Measurements from ENCODE around the gene CYP27B1. TPM values are rescaled to one million over a fixed set of nuclear protein-coding genes. Genes with fewer than 3 reads are reported as not detected.

CYP27B1 gene
- total RNA-seq, 4 donors from 2014 or later, result 0.40 to 2.5 (median 2.3) TPM; not detected in 1

GRCh38 chr12:57753756-57754337 lies 13.0 kb downstream of the CYP27B1 start:
- intact Hi-C loops (cut with DNase I; ENCODE audit: low total_unique reads) (no loop called here), in situ Hi-C loops (cut with MboI; ENCODE audit: low pct_ligation_motif_present in 1 of 4, low pct_unique_long_range_greater_than_20kb in 1 of 4, low sequenced_read_pairs in 3 of 4) (no loop called here)
- no peak overlapping the region for H3K4me3 ChIP-seq
- DNase-seq, result no peak
- no peaks in the 10 kb centered on the region for H3K27me3 ChIP-seq
- H3K4me1 ChIP-seq, result peaks cover 12 to 46% (median 39%) of the 10 kb centered on the region in 4 donors
- TF ChIP-seq POLR2AphosphoS5 (IDR thresholded peaks at IDR 0.05) (no peak), CTCF (IDR thresholded peaks at IDR 0.05) (no peak), POLR2A (IDR thresholded peaks at IDR 0.05) (no peak), EP300 (IDR thresholded peaks at IDR 0.05; ENCODE audit: low read depth) (no peak)
- WGBS, 2 donors (ENCODE audit: low coverage in 1 of 2), result 14 to 38% methylated on average over 1 of the region's 1 CpG
- peaks cover 0 to 5% (median 2%) of the 10 kb centered on the region in 4 donors for H3K36me3 ChIP-seq
- peak overlapping the region; percentile 83 to 89 (median 85) for H3K27ac ChIP-seq
- no peaks in the 10 kb centered on the region for H3K9me3 ChIP-seq

DNA sequence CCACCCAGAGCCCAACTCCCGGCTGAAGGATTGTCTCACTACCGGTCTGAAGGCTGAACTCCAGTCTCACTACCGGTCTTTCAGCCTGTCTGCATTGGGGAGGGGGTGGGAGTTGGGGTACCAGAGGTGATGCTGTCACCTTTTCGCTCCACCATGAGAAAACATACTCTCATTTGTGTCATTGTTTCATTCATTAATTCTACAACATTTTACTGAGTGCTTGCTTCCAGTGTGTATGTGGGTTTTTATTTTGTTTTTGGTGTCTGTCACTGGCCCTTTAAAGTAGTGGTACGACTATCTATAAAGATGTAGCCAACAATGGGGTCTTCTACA lies 14.2 kb downstream of the CYP27B1 start:
- Histone ChIP-seq H3K36me3 (peaks cover 0 to 15% (median 4%) of the 10 kb centered on the region in 4 donors), H3K9me3 (no peaks in the 10 kb centered on the region), H3K27me3 (no peaks in the 10 kb centered on the region), H3K4me1 (peaks cover 12 to 46% (median 39%) of the 10 kb centered on the region in 4 donors), H3K4me3 (peak overlapping the region in 2 of 4 donors; percentile 57 to 58), H3K27ac (peak overlapping the region; percentile 61 to 86 (median 80))
- TF ChIP-seq POLR2A (IDR thresholded peaks at IDR 0.05), result no peak
- no peak for TF ChIP-seq EP300 (IDR thresholded peaks at IDR 0.05; ENCODE audit: low read depth)
- TF ChIP-seq CTCF (IDR thresholded peaks at IDR 0.05), result no peak
- no peak for TF ChIP-seq POLR2AphosphoS5 (IDR thresholded peaks at IDR 0.05)
- in situ Hi-C loops (cut with MboI; ENCODE audit: low pct_ligation_motif_present in 1 of 4, low pct_unique_long_range_greater_than_20kb in 1 of 4, low sequenced_read_pairs in 3 of 4) (no loop called here), intact Hi-C loops (cut with DNase I; ENCODE audit: low total_unique reads) (no loop called here)
- WGBS, 2 donors (ENCODE audit: low coverage in 1 of 2), result 0% methylated on average over 5 of the region's 5 CpGs; no CpG with 5 or more reads in 1 of the 2 donors
- no peak for DNase-seq

- H3K4me1 ChIP-seq, result peaks cover 12 to 46% (median 39%) of the 10 kb centered on the region in 4 donors
- H3K27ac ChIP-seq, result peak within 1 kb of the TSS; percentile 77 to 90 (median 87)
- peak within 1 kb of the TSS; percentile 47 to 76 (median 58) for H3K4me3 ChIP-seq
- H3K27me3 ChIP-seq, result no peaks in the 10 kb centered on the region
- no peaks in the 10 kb centered on the region for H3K9me3 ChIP-seq
- peaks cover 0 to 21% (median 6%) of the 10 kb centered on the region in 4 donors for H3K36me3 ChIP-seq
- 0 to 1% methylated on average over 13 to 42 of the region's 58 CpGs for WGBS, 2 donors (ENCODE audit: low coverage in 1 of 2)
- in situ Hi-C loops (cut with MboI; ENCODE audit: low pct_ligation_motif_present in 1 of 4, low pct_unique_long_range_greater_than_20kb in 1 of 4, low sequenced_read_pairs in 3 of 4), result no loop called here
- intact Hi-C loops (cut with DNase I; ENCODE audit: low total_unique reads), result no loop called here
- TF ChIP-seq POLR2A (IDR thresholded peaks at IDR 0.05) (peak; percentile 76), POLR2AphosphoS5 (IDR thresholded peaks at IDR 0.05) (peak; percentile 76 to 79 (median 76)), CTCF (IDR thresholded peaks at IDR 0.05) (peak in 1 of 5 experiments; percentile 9), EP300 (IDR thresholded peaks at IDR 0.05; ENCODE audit: low read depth) (no peak)
- peak; percentile 99 for DNase-seq
Measured at GRCh38 chr12:57751788-57752667, 14.8 kb downstream of the CYP27B1 start, which contains the start of gene CDK4. CDK4 (minus strand) TSS chr12:57752310; CDS start chr12:57751717, 593 bp downstream.

GRCh38 chr12:57751432-57751787 lies 15.5 kb downstream of the CYP27B1 start:
- Histone ChIP-seq H3K4me1 (peaks cover 12 to 40% (median 33%) of the 10 kb centered on the region in 4 donors), H3K9me3 (no peaks in the 10 kb centered on the region), H3K4me3 (peak overlapping the region; percentile 47 to 76 (median 58)), H3K36me3 (peaks cover 0 to 24% (median 6%) of the 10 kb centered on the region in 4 donors), H3K27me3 (no peaks in the 10 kb centered on the region), H3K27ac (peak overlapping the region; percentile 77 to 90 (median 87))
- in situ Hi-C loops (cut with MboI; ENCODE audit: low pct_ligation_motif_present in 1 of 4, low pct_unique_long_range_greater_than_20kb in 1 of 4, low sequenced_read_pairs in 3 of 4), result no loop called here
- intact Hi-C loops (cut with DNase I; ENCODE audit: low total_unique reads), result no loop called here
- TF ChIP-seq CTCF (IDR thresholded peaks at IDR 0.05) (no peak), POLR2AphosphoS5 (IDR thresholded peaks at IDR 0.05) (no peak), EP300 (IDR thresholded peaks at IDR 0.05; ENCODE audit: low read depth) (no peak), POLR2A (IDR thresholded peaks at IDR 0.05) (no peak)
- DNase-seq, result no peak
- 7 to 30% methylated on average over 2 to 8 of the region's 8 CpGs for WGBS, 2 donors (ENCODE audit: low coverage in 1 of 2)
